ENCODE measurements around the gene TEC.
"Not testable (repeated sequence)": the region's sequence is repeated elsewhere in the genome, so short reads cannot be mapped to it uniquely, and the experiment has no call there.

The TEC gene

GRCh38 chr4:48237996-48238645, 31.5 kb downstream of the TEC start:
- no peak for DNase-seq

DNA sequence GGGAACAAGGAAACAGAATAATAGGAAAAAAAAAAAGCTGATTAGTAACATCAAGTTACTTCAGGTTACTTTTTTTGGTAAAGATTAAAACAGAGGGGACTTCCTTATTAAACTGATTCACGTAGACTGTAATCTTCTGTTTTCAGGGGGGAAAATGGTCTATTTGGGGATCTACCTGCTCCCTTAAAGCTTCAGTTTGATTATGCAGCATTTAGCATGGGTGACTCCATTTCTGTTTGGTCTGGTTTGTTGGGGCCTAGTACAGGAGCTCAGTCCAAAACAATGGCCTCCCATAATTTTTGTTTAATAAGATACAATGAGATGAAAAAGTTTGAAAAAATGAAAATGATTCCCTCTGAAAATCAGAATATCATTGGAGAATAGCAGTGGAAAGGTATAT, 34.6 kb downstream of the TEC start:
- no peak for DNase-seq

- DNase-seq = no peak
Measured at GRCh38 chr4:48234575-48234974, 35.1 kb downstream of the TEC start.

DNA sequence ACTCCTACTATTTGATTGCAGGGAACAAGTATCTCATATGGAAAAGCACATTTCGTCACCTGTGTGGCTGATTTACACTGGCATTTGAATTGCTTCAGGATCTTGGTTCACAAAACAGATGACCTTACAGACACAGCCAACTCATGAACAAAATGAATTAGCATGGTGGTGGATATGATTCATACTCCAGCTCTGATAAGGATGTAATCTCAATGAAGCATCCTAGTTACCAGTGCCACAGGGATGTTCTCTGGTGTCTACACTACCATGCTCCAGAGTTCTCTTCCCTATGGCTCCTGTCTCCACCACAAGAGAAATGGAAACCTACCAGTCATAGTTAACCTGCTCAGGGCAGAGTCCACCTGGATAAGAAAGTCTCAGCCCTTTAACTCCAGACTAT, 40.7 kb downstream of the TEC start:
- no peak for DNase-seq

DNA sequence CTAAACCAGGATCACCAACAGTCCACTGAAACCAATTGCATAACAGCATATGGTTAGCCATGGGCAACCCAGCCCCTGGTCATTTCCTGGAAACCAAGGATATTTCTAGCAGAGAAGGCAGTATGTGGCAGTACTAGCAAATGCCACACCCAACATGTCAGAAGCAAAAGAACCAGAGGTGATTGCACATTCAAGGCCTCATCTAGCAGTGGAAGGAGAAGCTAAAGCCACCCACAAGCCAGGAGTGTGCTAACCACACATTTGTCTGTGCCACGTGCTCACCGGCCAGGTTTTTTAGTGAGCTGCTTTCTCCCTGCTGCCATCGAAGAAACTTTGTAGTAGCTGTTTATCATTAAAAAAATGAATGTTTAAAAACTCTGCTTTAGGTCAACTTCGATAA, 42.0 kb downstream of the TEC start:
- no peak for DNase-seq

DNA sequence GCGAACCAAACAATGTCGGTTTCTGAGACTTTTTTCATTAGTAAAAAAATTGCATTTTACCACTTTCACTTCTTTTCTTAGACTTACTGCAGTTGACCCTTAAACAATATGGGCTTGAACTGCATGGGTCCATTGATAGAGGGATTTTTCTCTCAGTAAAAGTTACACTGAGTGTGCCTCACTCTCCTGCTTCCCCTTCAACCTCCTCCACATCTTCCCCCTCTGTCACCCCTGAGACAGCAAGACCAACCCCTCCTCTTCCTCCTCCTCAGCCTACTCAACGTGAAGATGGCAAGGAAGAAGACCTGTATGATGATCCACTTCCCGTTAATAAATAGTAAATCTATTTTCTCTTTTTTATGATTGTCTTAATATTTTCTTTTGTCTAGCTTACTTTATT, 43.4 kb downstream of the TEC start:
- no peak for DNase-seq

- no peak for DNase-seq
Measured at GRCh38 chr4:48225368-48226141, 44.1 kb downstream of the TEC start.

GRCh38 chr4:48224606-48225005, 45.0 kb downstream of the TEC start:
- DNase-seq = no peak

GRCh38 chr4:48223633-48224295, 45.9 kb downstream of the TEC start:
- no peak for DNase-seq

- DNase-seq = no peak
Measured at GRCh38 chr4:48222491-48222890, 47.1 kb downstream of the TEC start.

GRCh38 chr4:48219430-48219829, 50.2 kb downstream of the TEC start:
- DNase-seq = not testable (repeated sequence)

- DNase-seq = no peak
Measured at GRCh38 chr4:48216563-48216962, 53.1 kb downstream of the TEC start.

DNA sequence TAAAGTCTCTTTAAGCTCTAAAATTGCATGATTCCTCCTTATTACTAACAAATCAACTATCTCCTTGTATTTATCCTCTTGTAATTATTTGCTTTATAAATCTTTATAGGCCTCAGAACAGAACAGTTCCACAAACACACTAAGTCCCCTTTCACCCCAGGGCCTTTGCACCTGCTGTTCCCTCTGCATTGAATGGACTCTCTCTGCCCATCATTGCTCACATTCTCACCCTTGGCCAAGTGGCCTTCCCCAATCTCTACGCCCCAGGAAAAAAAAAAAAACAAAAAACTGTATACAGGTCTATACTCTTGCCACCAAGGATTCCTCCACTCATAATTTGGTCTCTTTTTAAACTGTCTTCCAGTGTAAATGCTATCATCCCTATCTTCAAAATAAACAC, 53.7 kb downstream of the TEC start:
- DNase-seq = no peak

- DNase-seq = no peak
Measured at GRCh38 chr4:48212165-48212564, 57.5 kb downstream of the TEC start.

- no peak for DNase-seq
Measured at GRCh38 chr4:48210966-48211328, 58.7 kb downstream of the TEC start.

DNA sequence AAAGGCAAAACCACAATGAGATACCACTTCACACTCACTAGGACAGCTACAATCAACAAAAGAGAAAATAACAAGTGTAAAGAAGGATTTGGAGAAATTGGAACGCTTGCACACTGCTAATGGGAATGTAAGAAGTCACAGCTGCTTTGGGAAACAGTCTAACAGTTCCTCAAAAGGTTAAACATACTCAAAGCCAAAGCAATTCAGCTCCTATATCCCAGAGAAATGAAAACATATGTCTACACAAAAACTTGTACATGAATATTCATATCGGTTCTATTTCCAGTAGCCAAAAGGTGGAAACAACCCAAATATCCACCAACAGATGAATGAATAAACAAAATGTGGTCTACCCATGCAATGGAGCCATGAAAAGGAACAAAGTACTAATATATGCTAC, 64.0 kb downstream of the TEC start:
- no peak for DNase-seq

DNA sequence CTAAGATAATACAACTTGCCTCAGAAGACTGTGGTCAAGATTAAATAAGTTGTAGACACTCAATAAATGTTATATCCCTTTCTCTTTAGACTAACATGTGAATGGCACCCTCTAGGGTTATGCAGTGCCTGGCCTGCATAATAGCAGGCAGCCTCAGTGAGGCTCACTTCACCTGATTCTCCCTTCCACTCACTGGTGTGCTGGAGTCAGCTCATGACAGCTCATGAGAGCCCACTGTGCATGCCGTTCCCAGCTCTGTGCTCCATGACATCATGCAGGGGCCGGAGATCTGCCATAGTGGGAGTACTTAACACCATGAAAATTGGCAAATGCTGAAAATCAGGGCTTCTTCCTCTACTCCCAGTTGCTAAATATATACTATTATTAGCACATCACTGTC, 64.5 kb downstream of the TEC start:
- no peak for DNase-seq

GRCh38 chr4:48203819-48204218, 65.8 kb downstream of the TEC start:
- DNase-seq = no peak

- no peak for DNase-seq
Measured at GRCh38 chr4:48197643-48198237, 71.9 kb downstream of the TEC start.

DNA sequence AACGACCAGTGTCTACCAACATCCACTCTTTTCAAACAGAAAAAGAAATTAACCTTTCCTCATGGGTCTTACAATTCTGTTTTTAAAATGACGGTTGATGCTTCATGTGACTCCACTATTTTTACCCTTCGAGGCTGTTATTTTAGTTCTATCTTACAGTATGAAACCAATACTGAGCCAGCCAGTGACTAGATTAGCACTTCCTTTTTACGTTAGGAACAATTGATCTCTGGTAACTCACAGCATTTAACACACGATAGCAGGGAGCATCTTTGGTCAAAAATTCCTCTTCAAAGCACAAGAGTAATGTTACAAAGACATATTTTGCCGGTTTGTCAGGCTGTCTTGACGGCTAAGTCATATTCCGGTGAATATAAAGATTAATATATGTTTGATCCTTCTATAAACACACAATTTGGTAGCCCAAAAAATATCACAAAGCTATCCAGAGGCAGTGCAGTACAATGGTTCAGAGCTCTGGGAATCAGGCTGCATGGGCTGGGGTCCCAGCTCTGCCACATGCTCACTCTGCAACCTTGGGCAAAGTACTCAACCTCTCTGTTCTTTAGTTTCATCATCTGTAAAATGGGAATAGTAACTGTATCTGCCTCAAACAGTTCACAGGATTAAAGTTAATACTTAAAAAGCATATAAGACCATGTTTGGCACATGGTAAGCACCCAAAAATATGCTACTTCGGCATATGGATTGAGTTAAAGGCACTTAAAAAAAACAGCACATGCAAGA, 72.7 kb downstream of the TEC start:
- DNase-seq = no peak

DNA sequence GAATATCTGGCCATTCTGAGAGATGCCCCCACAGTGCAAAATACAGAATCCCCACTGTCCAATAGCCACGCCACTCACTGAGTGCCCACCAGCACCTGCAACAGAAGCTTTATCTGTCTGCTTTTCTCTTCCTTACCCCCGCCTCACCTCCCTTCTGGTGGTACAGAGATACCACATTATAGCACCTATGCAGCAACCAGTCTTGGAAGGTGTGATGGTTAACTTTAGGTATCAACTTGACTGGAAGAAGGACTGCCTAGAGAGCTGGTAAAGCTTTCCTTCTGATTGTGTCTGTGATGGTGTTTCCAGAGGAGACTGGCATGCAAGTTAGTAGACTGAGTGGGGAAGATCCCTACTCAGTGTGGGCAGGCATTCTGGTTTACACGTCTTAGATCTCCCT, 73.8 kb downstream of the TEC start:
- no peak for DNase-seq

GRCh38 chr4:48195374-48195773, 74.3 kb downstream of the TEC start:
- DNase-seq = no peak

DNA sequence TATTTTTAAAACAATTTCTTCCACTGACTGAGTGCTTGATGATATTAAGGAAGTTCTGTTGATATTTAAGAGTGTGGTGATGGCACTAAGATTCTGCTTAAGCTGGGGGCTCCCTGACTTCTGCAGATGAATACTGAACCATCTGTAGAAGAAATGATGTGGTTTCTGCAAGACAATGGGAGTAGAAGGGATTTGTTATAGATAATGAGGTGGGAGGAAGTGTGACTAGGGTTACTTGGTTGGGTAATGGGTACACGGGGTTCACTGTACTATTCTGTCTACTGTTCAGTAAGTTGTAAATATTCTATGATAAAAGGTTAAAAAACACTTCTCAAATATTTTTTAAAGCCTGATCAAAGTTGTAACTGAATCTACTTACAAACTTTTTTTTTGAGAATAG, 74.7 kb downstream of the TEC start:
- no peak for DNase-seq
